GM18502 (cell line): ENCODE measurements around the gene NAMPT.

Experiments used
- ATAC-seq: cut with Tn5 transposase; IDR thresholded peaks from one replicate; pipeline ENCODE4 v1.9.1; 2021; ENCODE audit warnings: mild to moderate bottlenecking; ENCODE audit not compliant: unreplicated experiment, poor library complexity

The NAMPT gene

GRCh38 chr7:106277976-106278375 is 6.8 kb downstream of the NAMPT start:
- no peak for ATAC-seq

DNA sequence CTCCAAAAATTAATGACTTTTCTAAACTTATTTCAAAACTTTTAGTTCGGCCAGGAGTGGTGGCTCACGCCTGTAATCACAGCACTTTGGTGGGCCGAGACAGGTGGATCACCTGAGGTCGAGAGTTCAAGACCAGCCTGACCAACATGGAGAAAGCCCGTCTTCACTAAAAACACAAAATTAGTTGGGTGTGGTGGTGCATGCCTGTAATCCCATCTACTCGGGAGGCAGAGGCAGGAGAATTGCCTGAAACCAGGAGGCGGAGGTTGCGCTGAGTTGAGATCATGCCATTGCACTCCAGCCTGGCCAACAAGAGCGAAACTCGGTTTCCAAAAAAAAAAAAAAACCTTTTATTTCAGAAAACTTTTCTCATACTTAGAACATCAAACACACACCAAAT is 8.3 kb downstream of the NAMPT start:
- ATAC-seq: no peak

GRCh38 chr7:106273009-106273668 is 11.6 kb downstream of the NAMPT start:
- peak; percentile 60 for ATAC-seq

DNA sequence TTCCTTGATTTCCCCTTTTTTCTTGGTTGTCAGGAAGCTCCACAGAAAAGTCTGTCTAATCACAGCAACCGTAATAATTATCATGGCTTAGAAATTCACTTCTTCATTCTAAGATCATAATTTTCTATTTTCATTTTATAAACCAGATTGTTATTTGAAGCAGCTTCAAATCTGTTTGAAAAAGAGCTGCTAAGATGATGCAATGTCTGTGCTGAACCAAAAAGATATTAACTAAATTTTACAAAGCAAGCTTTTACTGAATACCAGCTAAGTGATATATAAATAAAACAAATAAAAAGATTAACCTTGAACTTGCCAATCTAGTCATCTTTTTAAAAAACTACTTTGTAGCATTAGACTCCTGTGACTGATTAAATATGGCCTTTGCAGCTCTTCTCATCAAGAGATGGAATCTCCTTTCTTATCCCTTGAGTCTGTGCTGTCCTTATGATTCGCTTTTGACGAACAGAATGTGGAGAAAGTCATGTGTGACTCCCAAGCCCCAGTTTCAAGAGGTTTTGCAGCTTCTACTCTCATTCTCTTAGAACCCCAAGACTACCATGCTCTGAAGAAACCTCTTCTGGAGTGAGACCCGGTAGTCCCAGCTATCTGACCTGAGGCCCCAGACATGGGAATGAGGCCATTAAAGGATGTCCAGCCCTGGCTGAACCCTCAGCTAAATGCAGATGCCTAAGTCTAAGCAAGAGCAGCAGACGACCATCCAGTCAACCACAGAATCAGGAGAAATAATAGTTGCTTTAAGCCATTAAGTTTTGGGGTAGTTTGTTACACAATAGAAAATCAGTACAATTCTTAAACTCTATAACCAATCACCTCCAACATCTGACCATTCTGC is 14.4 kb downstream of the NAMPT start:
- no peak for ATAC-seq

DNA sequence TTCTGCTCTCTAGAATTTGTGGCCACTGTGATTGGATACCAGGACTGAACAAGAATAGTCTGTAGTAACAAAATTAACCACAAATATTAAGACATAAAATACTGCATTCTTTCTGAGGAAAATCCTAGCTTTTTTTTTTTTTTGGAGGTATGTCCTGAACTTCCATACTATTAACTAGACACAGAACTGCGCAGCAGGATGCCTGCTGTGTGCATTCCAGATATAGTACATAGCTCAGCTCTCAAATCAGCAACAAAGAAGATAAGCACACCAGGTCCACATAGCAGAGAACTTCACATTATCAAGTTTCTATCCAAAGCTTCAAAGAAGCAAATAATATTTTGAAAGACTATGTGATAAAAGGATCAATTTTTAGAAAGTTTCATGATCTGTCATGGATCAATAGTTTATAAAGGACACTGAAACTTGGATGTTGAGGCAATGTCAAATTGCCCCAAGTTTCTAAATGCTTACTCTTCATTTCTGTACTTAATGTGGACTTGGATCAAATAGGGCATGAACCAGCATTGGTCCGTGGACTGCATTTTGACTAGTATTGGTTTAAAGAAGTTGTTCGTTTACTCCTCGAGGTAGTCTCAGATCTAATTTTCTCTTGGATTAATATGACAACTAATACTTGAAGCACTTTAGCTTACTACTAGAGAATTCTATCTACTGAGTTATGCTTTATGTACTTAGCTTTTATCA is 15.4 kb downstream of the NAMPT start:
- no peak for ATAC-seq

DNA sequence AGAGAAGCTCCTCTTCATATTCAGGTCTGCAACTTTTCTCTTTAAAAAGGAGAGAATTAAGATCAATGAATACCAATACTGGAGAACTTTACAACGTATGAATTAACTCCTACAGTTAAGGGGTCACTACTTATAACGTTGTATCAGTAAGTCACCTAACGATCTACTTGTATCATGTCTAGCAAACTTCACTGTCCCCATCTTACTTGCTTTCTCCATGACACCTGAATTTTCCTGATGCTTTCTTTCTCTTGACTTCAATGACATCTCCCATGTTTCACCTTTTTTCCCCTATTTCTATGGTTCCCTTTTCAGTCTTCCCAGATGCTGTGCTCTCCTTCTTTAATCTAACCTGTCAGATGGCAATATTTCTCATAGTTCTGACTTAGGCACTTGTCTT is 19.6 kb downstream of the NAMPT start:
- no peak for ATAC-seq

DNA sequence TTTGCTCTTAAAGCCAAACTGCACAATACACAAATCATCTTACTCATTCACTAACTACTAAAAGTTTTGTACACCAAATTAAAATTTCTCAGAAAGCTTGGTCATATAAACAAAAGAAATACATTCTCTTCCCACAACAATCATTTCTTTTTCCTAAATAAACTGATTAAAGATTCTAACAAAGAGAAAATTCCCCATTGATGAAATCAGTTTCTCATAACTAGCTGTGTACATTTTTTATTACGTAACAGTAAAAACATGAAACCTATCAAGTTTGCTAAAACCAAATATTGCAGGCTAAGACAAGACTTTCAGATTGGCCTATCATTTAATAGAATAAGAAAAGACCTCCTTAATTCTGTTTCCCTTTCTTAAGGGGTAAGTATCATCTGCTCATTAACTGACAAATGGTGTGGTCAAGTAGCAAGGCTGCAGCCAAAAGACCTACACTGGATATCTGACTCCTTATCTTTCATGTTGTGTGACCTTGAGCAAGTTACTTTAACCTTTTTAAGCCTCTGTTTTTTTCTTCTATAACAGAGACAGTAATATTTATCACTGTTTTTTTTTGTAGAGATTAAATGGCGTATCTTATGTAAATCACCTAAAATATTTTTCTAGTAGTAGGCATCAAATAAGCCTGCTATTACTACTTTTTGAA is 22.4 kb downstream of the NAMPT start:
- no peak for ATAC-seq

- ATAC-seq: no peak
Observed at GRCh38 chr7:106260136-106260561, 24.6 kb downstream of the NAMPT start.

- no peak for ATAC-seq
Observed at GRCh38 chr7:106258789-106259188, 26.0 kb downstream of the NAMPT start.

GRCh38 chr7:106257752-106258151 is 27.0 kb downstream of the NAMPT start:
- ATAC-seq: no peak

GRCh38 chr7:106256144-106256543 is 28.6 kb downstream of the NAMPT start:
- ATAC-seq: no peak

GRCh38 chr7:106255246-106255645 is 29.5 kb downstream of the NAMPT start:
- ATAC-seq: no peak

GRCh38 chr7:106254525-106255116 is 30.2 kb downstream of the NAMPT start:
- ATAC-seq: no peak

DNA sequence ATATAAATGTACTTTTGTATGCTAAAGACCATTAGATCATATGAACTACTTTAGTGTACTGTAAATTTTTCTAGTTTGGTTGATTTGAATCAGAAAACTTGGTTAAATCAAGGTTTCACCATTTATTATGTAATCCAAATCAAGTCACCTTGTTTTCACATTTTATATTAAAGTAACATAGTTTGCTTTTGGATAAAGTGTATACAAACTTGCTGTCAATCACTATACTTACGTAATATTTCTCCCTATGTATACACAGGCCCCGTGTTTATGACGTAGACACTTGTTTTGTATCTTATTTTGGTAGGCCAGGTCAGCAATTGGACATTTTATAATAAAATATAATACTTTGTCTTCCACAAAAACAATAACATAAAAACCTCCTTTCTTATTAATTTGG is 32.2 kb downstream of the NAMPT start:
- ATAC-seq: no peak

DNA sequence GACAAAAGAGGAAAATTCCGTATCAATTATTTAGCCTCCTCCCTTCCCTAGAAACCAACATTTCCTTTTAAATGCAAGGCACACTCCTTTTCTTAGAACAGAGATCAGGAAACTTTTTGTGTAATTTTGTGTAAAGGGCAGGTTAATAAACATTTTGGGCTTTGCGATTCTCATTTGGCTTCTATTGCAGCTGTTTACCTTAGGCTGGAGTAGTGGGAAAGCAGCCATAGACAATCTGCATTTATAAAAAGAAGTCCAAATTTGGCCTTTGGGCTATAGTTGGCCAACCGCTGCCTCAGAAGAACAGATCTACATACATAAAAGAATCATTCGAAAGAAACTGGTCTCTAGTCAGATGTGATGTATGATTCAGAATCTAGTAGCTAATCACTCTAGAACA is 35.3 kb downstream of the NAMPT start:
- ATAC-seq: no peak

GRCh38 chr7:106248600-106248999 is 36.2 kb downstream of the NAMPT start:
- no peak for ATAC-seq

DNA sequence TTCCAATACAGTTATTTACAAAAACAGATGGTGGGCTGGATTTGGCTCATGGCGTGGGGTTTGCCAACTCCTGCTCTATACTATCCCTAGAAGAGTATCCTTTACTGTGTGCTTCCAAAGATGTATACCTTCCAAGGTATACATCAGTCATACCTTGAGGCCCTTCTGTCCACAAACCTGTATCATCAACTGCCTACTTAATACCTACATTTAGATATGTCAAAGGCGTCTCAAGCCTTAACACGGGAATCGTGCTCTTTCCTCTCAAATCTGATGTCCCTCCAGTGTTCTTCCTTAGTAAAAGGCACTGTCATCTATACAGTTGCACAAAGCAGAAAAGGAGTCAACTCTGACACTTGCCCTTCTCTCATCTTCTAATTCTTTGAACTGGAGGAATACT is 36.9 kb downstream of the NAMPT start:
- ATAC-seq: no peak

- ATAC-seq: no peak
Observed at GRCh38 chr7:106246902-106247711, 37.7 kb downstream of the NAMPT start.

GRCh38 chr7:106243893-106244292 is 40.9 kb downstream of the NAMPT start:
- no peak for ATAC-seq
